Stimulated activated naive CD8-positive, alpha-beta T cell treated with anti-CD3 and anti-CD28 coated beads, Interleukin-15, Interleukin-2, amounts not matched to agents 100 ng/mL and 50 ng/mL, for 24 hours (primary cell): ENCODE results near the gene LCN9.

ENCODE experiments used
- H3K27ac Mint-ChIP-seq: one replicate; pipeline ENCODE4 v1.8.0; 2021; ENCODE audit warnings: mild to moderate bottlenecking, mixed read lengths
- H3K27me3 Mint-ChIP-seq: one replicate; pipeline ENCODE4 v1.8.0; 2021; ENCODE audit warnings: mixed read lengths
- H3K36me3 Mint-ChIP-seq: one replicate; pipeline ENCODE4 v1.8.0; 2021; ENCODE audit warnings: low read depth, mixed read lengths
- H3K4me1 Mint-ChIP-seq: one replicate; pipeline ENCODE4 v1.8.0; 2021; ENCODE audit warnings: low read depth, mixed read lengths
- H3K4me3 Mint-ChIP-seq: one replicate; pipeline ENCODE4 v1.8.0; 2021; ENCODE audit warnings: mild to moderate bottlenecking, mixed read lengths
- H3K9me3 Mint-ChIP-seq: one replicate; pipeline ENCODE4 v1.8.0; 2021; ENCODE audit warnings: mixed read lengths

The LCN9 gene

GRCh38 chr9:135676891-135677290 is 13.8 kb downstream of the LCN9 start:
- Mint-ChIP-seq H3K4me1 (no peaks in the 10 kb centered on the region), H3K27ac (no peak overlapping the region), H3K27me3 (no peaks in the 10 kb centered on the region), H3K36me3 (no peaks in the 10 kb centered on the region), H3K9me3 (no peaks in the 10 kb centered on the region), H3K4me3 (no peak overlapping the region)

GRCh38 chr9:135677641-135678168 is 14.6 kb downstream of the LCN9 start:
- H3K27me3 Mint-ChIP-seq = no peaks in the 10 kb centered on the region
- no peaks in the 10 kb centered on the region for H3K4me1 Mint-ChIP-seq
- no peaks in the 10 kb centered on the region for H3K36me3 Mint-ChIP-seq
- no peaks in the 10 kb centered on the region for H3K9me3 Mint-ChIP-seq
- H3K4me3 Mint-ChIP-seq = no peak overlapping the region
- H3K27ac Mint-ChIP-seq = no peak overlapping the region

- Mint-ChIP-seq H3K27me3 (no peaks in the 10 kb centered on the region), H3K9me3 (no peaks in the 10 kb centered on the region), H3K4me3 (no peak overlapping the region), H3K27ac (no peak overlapping the region), H3K4me1 (no peaks in the 10 kb centered on the region), H3K36me3 (no peaks in the 10 kb centered on the region)
Observed at GRCh38 chr9:135678236-135679017, 15.3 kb downstream of the LCN9 start.

- no peaks in the 10 kb centered on the region for H3K4me1 Mint-ChIP-seq
- H3K9me3 Mint-ChIP-seq = no peaks in the 10 kb centered on the region
- H3K27me3 Mint-ChIP-seq = no peaks in the 10 kb centered on the region
- no peaks in the 10 kb centered on the region for H3K36me3 Mint-ChIP-seq
- H3K27ac Mint-ChIP-seq = no peak overlapping the region
- no peak overlapping the region for H3K4me3 Mint-ChIP-seq
Observed at GRCh38 chr9:135680056-135680455, 16.9 kb downstream of the LCN9 start.

DNA sequence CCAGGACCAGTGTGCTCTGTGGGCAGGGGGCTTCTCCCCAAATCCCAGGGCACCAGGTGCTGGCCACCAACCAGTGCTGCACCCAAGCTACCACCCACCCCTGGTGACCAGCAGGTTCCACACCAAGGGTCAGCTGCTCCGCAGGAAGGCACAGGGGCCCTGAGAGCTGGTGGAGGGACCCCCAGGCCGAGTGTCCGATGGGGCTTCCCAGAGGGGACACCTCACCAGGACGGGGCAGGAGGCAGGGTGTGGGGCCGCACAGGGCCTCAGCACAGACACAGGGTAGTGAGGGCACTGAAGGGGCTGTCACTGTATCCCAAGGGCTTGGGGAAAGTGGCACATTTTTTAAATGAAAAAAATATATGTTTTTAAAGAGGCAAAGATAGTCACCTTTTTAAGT is 18.1 kb downstream of the LCN9 start:
- H3K4me3 Mint-ChIP-seq = no peak overlapping the region
- no peak overlapping the region for H3K27ac Mint-ChIP-seq
- no peaks in the 10 kb centered on the region for H3K36me3 Mint-ChIP-seq
- no peaks in the 10 kb centered on the region for H3K9me3 Mint-ChIP-seq
- H3K27me3 Mint-ChIP-seq = no peaks in the 10 kb centered on the region
- H3K4me1 Mint-ChIP-seq = no peaks in the 10 kb centered on the region

GRCh38 chr9:135683401-135684034 is 20.4 kb downstream of the LCN9 start:
- H3K27me3 Mint-ChIP-seq = no peaks in the 10 kb centered on the region
- H3K9me3 Mint-ChIP-seq = no peaks in the 10 kb centered on the region
- no peak overlapping the region for H3K27ac Mint-ChIP-seq
- H3K4me1 Mint-ChIP-seq = no peaks in the 10 kb centered on the region
- no peak overlapping the region for H3K4me3 Mint-ChIP-seq
- H3K36me3 Mint-ChIP-seq = no peaks in the 10 kb centered on the region

GRCh38 chr9:135684691-135685090 is 21.6 kb downstream of the LCN9 start:
- Mint-ChIP-seq H3K4me3 (no peak overlapping the region), H3K27ac (no peak overlapping the region), H3K9me3 (no peaks in the 10 kb centered on the region), H3K36me3 (no peaks in the 10 kb centered on the region), H3K4me1 (no peaks in the 10 kb centered on the region), H3K27me3 (no peaks in the 10 kb centered on the region)

- Mint-ChIP-seq H3K4me1 (no peaks in the 10 kb centered on the region), H3K36me3 (no peaks in the 10 kb centered on the region), H3K4me3 (no peak overlapping the region), H3K27ac (no peak overlapping the region), H3K27me3 (no peaks in the 10 kb centered on the region), H3K9me3 (no peaks in the 10 kb centered on the region)
Observed at GRCh38 chr9:135687216-135687615, 24.1 kb downstream of the LCN9 start.

DNA sequence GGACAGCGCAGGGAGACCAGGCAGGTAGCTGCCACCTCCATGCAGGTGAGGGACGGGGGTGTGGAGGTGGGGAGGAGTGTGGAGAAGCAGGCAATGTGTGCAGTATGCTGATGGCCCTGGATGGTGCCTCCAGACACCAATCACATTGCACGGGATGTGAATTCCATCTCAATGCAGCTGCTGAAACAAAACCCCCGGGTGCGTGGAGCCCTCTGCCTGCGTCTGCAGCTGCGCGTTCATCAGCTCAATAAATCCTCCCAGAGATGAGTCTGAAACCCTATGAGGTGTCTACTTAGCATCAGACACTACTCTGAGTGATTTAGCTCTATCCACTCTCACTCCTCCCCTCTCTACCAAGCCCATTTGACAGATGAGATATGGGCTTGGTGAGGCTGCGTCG is 25.9 kb downstream of the LCN9 start:
- H3K4me3 Mint-ChIP-seq = no peak overlapping the region
- no peak overlapping the region for H3K27ac Mint-ChIP-seq
- no peaks in the 10 kb centered on the region for H3K4me1 Mint-ChIP-seq
- no peaks in the 10 kb centered on the region for H3K27me3 Mint-ChIP-seq
- H3K9me3 Mint-ChIP-seq = no peaks in the 10 kb centered on the region
- no peaks in the 10 kb centered on the region for H3K36me3 Mint-ChIP-seq

GRCh38 chr9:135690836-135691570 is 27.9 kb downstream of the LCN9 start:
- Mint-ChIP-seq H3K27ac (no peak overlapping the region), H3K27me3 (no peaks in the 10 kb centered on the region), H3K9me3 (no peaks in the 10 kb centered on the region), H3K4me3 (no peak overlapping the region), H3K36me3 (no peaks in the 10 kb centered on the region), H3K4me1 (no peaks in the 10 kb centered on the region)

GRCh38 chr9:135692410-135692809 is 29.3 kb downstream of the LCN9 start:
- no peak overlapping the region for H3K4me3 Mint-ChIP-seq
- H3K9me3 Mint-ChIP-seq = no peaks in the 10 kb centered on the region
- no peaks in the 10 kb centered on the region for H3K27me3 Mint-ChIP-seq
- no peaks in the 10 kb centered on the region for H3K4me1 Mint-ChIP-seq
- no peaks in the 10 kb centered on the region for H3K36me3 Mint-ChIP-seq
- no peak overlapping the region for H3K27ac Mint-ChIP-seq

DNA sequence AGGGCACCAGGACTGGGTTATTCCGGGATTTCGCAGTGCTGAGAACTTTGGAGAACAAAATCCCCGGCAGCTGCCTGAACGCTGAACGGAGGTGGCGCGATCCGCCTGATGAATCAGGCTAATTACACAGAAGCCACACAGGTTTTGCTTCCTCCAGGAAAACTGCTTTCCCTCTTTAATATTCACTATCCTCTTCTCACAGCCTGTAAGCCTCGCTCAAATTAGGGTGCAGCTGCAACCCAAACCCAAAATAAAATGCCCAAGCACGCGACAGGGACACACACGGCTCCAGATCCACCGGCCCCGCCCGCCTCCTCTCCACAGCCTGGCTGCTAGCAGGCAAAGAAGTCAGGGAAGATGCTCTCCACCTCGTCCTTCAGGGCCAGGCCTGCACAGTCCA is 30.2 kb downstream of the LCN9 start:
- no peaks in the 10 kb centered on the region for H3K27me3 Mint-ChIP-seq
- no peak overlapping the region for H3K27ac Mint-ChIP-seq
- H3K36me3 Mint-ChIP-seq = no peaks in the 10 kb centered on the region
- H3K9me3 Mint-ChIP-seq = no peaks in the 10 kb centered on the region
- H3K4me1 Mint-ChIP-seq = no peaks in the 10 kb centered on the region
- H3K4me3 Mint-ChIP-seq = no peak overlapping the region

DNA sequence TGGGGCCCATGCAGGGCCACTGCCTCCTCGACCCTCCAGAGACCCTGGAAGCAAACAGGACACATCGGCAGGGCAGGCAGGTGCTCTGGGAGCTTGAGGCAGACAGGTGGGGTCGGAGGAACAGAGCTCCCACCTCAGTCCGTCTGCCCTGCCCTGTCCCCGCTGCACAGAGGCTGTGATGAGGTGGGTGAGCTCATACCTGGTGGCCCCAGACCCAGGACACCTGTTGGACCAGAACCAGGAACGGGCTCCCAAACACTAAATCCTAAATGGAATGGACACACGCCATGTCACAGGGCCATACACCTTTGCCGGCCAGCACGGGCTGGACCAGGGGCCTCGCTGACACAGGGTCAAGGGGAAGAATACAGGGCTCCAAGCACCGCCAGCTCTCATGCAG is 30.7 kb downstream of the LCN9 start:
- Mint-ChIP-seq H3K9me3 (no peaks in the 10 kb centered on the region), H3K36me3 (no peaks in the 10 kb centered on the region), H3K27ac (no peak overlapping the region), H3K4me3 (no peak overlapping the region), H3K4me1 (no peaks in the 10 kb centered on the region), H3K27me3 (no peaks in the 10 kb centered on the region)

- Mint-ChIP-seq H3K4me1 (no peaks in the 10 kb centered on the region), H3K36me3 (no peaks in the 10 kb centered on the region), H3K27me3 (no peaks in the 10 kb centered on the region), H3K9me3 (no peaks in the 10 kb centered on the region), H3K4me3 (no peak overlapping the region), H3K27ac (no peak overlapping the region)
Observed at GRCh38 chr9:135694414-135694813, 31.3 kb downstream of the LCN9 start.

GRCh38 chr9:135695036-135695435 is 31.9 kb downstream of the LCN9 start:
- Mint-ChIP-seq H3K27me3 (no peaks in the 10 kb centered on the region), H3K4me3 (no peak overlapping the region), H3K27ac (no peak overlapping the region), H3K4me1 (no peaks in the 10 kb centered on the region), H3K9me3 (no peaks in the 10 kb centered on the region), H3K36me3 (no peaks in the 10 kb centered on the region)
